SKM-1 treated with dmso at 0.1 percent for 144 hours (cell line): ENCODE measurements around the gene SLC15A2.
A peak's percentile ranks its signal among the peaks of the same experiment; 100 is the strongest.
"Not testable (repeated sequence)": the region's sequence is repeated elsewhere in the genome, so short reads cannot be mapped to it uniquely, and the experiment has no call there.

Source experiments
- DNase-seq: peaks from one replicate; lab custom pipeline; 2025; ENCODE audit not compliant: unreplicated experiment; lab: John Stamatoyannopoulos, UW

SLC15A2 gene

DNA sequence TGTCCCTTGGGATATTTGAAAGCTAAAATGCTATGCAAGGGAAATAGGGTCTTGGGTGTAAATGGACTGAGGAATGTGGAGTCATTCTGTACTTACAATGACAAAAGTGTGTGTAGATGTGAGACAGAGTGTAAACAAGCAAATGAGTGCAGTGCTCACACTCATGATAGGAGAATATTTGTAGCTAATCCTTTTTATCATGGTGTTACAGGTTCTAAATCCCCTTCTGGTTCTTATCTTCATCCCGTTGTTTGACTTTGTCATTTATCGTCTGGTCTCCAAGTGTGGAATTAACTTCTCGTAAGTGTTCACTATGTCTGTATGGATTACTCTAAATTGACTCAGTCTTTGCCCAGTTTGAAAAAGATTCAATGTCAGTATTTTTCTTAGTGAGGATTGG, 30.5 kb downstream of the SLC15A2 start:
- no peak for DNase-seq

DNA sequence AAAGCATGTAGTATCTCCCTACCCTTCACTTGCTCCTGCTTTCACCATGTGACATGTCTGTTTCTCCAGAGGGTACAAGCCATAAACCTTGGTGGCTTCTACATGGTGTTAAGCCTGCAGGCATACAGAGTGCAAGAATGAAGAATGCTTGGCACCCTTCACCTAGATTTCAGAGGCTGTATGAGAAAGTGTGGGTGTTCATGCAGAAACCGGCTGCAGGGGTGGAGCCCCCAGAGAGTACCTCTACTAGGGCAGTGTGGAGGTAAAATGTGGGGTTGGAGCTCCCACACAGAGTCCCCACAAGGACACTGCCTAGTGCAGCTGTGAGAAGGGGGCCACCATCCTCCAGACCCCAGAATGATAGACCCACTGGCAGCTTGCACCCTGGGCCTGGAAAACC, 32.2 kb downstream of the SLC15A2 start:
- DNase-seq, result no peak

DNA sequence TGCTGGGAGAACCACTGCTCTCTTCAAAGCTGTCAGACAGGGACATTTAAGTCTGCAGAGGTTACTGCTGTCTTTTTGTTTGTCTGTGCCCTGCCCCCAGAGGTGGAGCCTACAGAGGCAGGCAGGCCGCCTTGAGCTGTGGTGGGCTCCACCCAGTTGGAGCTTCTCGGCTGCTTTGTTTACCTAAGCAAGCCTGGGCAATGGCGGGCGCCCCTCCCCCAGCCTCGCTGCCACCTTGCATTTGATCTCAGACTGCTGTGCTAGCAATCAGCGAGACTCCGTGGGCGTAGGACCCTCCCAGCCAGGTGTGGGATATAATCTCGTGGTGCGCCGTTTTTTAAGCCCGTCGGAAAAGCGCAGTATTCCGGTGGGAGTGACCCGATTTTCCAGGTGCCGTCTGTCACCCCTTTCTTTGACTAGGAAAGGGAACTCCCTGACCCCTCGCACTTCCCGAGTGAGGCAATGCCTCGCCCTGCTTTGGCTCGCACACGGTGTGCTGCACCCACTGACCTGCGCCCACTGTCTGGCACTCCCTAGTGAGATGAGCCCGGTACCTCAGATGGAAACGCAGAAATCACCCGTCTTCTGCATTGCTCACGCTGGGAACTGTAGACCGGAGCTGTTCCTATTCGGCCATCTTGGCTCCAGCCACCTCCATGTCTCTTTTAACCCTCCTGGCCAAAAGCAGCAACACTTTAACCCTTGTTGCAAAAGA, 44.1 kb downstream of the SLC15A2 start:
- DNase-seq, result not testable (repeated sequence)

DNA sequence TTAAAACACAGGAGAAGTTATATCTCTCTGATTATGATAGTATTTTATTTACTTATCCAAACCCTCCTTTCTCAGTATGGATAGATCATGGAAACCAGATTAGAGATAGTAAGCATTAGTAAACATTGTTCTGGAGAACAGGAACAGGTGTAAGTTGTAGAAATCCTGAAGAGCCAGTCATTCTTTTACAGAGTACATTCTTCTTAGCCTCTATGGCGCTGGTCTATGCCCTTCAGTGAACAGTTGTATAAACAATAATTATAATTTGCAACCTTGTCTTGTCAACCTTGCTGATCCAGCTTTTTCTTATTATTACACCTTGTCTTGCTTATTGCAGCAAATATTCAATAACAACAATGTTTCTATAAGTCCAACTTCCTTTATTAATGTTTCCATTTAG, 47.4 kb downstream of the SLC15A2 start:
- no peak for DNase-seq

DNA sequence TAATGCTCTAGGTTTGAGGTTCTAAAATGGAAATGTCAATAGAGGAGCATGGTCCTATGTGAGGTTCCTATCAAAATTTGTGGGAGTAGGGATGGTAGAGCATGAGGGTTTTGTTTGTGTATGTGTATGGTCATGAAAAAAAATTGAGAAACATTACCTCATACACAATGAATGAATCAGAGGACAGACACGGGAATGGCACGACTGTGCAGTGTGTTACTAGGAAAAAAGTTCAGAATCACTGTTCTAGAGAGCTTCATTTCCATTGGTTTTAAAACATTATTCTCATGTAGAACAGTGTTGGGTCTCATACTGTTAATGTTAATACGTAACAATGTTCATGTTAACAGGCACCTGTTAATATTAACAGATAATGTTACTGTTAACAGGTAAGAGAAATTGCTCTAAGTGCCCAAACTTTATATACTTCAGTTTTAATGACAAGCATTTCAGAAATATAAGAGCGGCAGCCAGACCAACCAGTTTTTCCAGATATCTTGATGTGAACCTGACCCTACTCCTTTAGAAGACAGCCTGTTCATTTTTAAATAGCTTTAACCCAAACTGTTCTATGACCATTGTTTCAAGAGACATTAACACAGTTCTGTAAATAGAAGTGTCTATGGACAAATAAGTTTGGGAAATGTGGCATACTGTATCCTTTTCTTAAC, 48.0 kb downstream of the SLC15A2 start:
- DNase-seq, result no peak

DNA sequence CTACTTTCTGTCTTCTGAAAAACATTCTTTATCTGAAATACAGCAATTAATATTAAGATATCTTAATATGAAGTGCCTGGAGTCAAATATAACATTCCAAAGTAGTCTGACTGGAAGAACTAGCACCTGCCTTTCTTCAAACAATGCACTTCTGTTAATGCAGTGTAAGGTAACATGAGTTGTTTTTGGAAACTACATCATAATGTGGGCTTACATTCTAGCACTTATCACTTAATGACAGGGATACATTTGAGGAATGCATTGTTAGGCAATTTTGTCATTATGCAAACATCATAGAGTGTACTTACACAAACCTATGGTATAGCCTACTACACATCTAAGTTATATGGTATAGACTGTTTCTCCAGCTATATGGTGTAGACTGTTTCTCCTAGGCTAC, 49.2 kb downstream of the SLC15A2 start:
- DNase-seq, result no peak

DNA sequence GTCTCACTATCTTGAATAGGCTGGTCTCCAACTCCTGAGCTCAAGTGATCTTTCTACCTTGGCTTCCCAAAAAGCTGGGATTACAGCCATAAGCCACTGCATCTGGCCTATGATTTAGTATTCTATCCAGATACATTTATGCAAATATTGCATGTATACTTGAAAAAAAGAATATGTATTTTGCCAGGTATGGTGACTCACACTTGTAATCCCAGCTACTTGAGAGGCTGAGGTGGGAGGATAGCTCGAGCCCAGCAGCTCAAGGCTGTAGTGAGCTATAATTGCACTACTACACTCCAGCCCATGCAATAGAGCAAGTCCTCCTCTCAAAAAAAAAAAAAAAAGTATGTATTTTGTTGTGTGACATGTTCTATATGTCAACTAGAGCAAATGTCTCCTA, 54.4 kb downstream of the SLC15A2 start:
- DNase-seq, result no peak

DNA sequence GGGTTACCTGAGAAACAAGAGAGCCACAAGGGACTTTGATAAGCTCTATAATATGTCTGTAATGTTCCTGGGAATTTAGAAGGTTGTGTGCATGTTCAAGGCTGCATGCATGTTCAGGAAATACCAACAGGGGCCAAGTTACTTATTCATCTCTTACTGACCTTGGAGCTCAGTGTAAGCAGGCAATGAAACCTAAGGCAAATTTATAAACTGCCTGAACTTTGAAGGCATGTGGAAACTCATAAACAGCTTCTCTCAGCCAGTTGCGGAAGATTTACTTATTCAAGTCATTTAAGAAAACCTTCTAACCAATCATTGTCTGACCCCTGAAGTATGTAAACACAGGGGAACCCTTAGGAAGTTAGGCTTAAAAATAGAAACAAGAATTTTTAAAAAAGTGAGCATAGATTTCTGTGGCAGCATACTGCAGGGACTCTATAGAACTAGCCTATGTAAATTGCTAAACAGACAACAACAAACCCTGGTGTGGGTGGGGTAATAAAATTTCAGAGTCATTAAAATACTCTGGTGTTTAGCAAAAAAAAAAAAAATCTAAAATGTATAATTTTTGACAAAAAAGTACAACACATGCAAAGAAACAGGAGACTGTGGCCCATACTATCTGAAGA, 57.2 kb downstream of the SLC15A2 start:
- DNase-seq, result no peak

DNA sequence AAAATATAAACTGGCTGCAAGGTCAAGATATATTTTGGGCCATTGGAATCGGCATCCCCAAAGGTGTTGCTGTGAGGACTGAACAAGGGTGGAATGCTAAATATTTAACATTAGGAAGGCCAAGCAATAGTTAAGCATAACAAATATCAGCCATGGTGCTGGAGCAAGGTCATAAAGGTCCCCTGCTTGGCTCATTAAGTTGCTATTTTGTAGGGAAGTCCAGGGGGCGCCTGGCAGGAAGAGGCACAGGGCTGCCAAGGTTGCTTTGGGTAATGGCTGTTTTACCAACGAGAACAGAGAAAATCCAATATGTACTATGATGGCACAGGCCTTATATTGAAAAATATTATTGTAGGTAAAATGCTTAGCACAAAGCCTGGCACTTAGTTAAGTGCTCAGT, 62.2 kb downstream of the SLC15A2 start:
- no peak for DNase-seq

DNA sequence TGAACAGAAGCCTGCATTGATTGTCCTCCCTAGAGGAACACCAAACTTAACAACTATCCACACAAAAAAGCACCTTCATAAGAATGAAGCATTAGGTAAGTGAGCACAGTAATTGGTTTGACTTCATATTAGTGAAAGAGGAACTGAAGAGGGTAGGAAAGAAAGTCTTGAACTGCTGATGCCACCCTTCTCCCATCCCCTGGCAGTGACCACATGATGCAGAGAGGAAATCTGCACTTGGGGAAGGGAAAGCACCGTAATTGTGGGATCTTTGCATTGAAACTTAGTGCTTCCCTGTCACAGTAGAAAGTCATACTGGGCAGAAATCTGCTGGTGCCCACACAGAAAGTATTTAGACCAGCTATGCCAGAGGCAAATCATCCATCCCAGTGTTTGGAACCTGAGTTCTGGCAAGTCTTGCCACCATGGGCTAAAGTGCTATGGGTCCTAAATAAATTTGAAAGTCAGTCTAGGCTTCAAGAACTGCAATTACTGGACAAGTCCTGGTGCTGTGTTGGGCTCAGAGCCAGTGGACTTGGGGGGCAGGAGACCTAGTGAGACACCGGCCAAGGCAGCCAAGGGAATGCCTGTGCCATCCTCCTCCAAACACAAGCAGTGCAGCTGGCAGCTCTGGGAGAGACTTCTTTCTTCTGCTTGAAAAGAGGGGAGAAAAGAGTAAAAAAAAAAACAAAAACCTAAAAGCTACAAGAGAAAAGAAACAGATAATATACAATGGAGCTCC, 63.6 kb downstream of the SLC15A2 start:
- DNase-seq, result peak; percentile 23

DNA sequence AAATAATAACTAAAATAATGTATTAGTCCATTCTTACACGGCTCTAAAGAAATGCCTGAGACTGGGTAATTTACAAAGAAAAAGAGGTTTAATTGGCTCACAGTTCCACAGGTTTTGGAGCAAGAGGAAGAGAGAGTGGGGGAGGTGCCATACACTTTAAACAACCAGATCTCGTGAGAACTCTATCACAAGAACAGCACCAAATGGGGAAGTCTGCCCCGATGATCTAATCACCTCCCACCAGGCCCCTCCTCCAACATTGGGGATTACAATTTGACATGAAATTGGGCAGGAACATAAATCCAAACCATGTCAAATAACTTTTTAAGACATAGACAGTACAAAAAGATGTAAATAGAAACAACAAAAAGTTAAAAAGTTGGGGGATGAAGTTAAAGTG, 64.6 kb downstream of the SLC15A2 start:
- no peak for DNase-seq

DNA sequence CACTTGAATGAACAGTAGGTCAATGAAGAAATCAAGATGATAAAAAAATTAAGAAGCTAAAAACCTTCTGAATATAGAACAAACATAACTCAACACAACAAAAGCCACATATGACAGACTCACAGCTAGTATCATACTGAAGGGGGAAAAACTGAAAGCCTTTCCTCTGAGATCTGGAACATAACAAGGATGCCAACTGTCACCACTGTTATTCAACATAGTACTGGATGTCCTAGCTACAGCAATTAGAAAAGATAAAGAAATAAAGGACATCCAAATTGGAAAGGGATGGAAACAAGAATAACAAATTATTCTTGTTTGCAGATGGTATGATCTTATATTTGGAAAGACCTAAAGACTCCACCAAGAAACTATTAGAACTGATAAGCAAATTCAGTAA, 67.1 kb downstream of the SLC15A2 start:
- DNase-seq, result no peak

DNA sequence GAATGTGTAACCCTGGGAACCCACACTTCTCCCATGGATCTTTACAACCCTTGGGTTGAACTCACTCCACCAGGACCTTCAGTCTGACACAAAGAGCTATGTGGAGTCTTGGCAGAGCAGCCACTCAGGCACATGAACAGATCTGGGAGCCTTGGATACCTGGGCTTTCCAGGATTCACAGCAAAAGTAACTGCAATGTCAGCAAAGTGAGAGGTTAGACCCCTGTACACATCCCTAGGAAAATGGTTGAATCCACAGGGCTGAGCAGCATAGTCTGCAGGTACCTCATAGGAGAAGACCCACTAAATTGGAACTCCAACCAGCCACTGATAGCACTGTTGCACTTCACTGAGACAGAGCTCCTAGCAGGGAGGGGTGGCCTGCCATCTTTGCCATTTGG, 68.2 kb downstream of the SLC15A2 start:
- no peak for DNase-seq

DNA sequence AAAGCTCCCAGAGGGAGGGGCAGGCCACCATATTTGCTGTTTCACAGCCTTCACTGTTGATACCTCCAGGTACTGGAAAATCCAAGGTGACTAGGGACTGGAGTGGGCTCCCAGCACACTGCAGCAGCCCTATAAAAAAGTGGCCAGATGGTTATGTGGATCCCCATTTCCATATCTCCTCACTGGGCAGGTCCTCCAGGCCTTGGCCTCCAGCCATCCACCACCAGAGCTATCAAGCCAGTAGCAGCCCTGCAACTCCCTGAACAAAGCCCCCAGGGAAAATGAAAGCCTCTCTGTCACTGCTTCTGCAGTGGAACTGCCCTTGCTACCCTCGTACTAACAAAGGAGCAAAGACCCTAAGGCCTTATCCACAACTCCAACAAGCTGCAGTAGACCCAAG, 69.4 kb downstream of the SLC15A2 start:
- no peak for DNase-seq

DNA sequence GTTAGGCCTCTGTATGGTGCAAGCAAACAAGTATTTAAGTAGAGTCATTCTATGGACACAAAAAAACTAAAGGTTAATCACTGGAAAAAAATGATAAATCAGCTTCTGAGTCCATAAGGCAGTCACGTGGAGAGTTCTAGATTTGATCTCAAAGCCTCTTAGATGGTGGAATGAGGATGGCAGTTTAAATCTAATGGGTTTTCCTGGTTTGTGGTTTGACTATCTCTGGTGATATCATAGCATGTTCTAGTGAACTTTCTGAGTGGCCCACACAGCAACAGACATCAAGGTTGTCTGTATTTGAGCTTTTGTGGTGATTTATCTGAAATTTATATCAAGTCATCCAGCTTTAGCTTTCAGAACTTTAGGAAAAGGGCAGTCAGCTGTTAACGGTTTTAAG, 75.4 kb downstream of the SLC15A2 start:
- DNase-seq, result no peak

DNA sequence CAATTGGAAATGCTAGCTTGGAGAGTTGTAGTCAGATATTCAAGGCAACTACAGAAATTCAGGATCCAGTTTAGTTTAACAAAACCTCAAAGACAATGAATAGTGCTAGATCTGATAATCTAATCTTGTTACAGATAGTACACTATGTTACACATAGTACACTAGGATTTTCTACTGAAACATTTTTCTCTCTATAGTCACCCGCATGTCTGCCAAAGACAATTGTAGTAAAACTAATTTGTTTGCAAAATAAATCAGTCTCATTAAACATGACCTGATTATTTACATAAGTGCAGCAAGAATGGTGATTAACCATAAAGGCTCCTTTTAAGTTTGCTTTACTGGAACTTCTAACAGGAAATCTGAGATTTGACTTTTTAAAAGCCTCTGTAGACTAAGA, 75.8 kb downstream of the SLC15A2 start:
- no peak for DNase-seq

DNA sequence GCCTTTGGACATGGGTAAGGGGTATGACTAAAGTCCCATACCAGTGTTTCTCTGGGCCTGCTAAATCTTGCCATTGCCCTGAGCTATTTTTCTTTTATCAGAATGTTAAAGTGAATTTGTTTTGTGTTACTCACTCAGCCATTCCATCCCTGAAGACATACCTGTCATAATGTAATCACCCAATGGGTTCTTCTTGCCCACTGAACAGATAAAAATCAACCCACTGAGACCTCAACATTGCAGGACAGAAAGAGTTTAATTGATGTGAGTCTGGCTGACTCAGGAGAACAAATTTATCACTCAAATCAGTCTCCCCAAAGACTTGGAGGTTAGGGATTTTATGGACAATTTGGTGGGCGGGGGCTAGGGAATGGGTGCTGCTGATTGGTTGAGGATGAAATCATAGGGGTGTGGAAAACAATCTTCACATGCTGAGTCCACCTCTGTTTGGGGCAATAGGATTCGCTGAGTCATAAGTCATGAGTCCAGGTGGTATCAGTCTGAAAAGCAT, 80.5 kb downstream of the SLC15A2 start:
- no peak for DNase-seq

DNA sequence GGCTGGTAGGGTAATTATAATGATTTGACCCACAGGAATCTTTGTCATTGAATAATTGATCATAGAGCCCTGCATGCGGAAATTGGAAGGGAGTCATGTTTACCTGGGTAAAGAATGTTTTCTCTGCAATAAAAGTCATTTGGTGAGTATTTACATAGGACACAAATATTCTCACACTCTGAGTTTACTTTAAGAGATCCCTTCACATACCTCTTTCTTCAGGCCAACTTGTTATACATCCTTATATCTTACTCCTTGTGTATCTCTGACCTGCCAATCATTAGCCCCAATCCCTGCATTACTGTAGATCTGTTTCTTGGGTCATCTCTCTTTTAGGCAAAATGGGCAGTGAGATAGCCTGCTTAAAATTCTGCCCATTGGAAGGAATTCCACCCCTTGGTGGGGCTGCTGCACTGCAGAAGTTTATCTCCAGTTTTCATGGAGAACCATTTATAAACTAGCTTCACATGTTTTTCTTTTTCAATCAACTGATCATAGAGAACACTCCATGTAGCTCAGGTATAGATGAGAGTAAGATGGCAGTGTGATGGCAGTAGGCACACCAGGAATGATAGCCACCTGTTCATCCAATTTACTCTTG, 81.6 kb downstream of the SLC15A2 start:
- DNase-seq, result no peak

DNA sequence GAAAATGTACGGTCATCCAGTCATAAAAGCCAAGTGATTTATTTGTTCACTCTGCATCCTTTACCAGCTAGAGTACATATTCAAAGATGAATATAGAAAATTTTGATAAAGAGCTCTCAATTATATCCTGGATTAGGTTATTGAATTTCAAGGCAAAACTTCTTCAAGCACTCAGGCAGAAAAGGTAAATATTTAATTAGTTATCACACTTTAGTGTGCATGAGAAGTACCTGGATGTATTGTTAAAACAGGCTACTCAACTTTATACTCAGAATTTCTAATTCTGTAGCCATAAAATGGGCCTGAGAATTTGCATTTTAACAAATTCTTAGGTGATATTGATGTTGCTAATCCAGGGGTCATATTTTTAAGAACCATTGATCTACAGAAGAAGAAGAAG, 82.5 kb downstream of the SLC15A2 start:
- DNase-seq, result no peak

DNA sequence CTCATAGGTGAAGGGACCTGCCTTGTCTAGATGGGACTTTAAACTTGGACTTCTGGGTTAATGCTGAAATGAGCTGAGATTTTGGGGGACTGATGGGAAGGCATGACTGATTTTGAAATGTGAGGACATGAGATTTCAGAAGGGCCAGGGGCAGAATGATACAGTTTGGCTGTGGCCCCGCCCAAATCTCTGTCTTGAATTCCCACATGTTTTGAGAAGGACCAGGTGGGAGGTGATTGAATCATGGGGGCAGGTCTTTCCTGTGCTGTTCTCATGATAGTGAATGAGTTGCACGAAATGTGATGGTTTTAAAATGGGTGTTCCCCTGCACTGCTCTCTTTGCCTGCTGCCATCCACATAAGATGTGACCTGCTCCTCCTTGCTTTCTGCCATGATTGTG, 85.0 kb downstream of the SLC15A2 start:
- no peak for DNase-seq

DNA sequence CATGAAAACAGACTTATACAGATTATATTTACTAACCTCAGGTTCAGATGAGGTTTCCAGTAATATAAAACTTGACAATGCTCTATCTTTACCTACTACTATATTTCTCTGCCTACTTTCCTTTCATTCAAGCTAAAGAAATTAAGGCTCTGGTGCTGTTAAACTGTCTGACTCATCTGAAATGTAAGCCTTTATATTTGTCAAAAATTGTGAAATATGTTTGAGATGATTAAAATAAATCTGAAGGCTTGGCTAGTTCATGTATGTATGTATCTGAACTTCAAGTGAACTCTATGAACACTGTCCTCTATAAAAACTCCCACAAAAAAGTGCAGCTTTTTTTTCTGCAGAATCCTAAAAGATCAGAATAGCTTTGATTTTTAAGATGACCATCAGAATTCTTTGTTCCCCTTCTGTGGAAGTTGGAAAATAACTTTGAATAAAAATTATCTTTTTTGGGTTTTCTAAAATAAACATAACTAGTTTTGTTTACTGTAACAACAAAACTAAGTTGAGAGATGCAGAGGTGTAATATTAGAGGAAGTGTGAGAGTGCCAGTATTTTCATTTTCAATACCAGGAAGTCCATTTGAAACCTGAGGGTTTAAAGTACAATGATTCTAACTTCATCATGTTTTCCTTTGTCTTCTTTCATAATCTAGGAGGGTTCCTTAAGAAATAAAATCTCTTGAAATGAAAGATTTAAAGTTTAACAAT, 85.7 kb downstream of the SLC15A2 start:
- DNase-seq, result no peak
